HCT116 (cell line): ENCODE results near the gene HMGA1. TPM values are rescaled to one million over a fixed set of nuclear protein-coding genes. Genes with fewer than 3 reads are reported as not detected.
A peak's percentile ranks its signal among the peaks of the same experiment; 100 is the strongest.

Source experiments
- ATAC-seq: fragments of 200-7000 bp; cut with Tn5 transposase; 2 replicates; pipeline ENCODE4 v1.9.1; 2020; ENCODE audit warnings: mild to moderate bottlenecking, moderate library complexity
- BruUV-seq: library from RNA; stranded (reverse); fragments of 400-500 nt; replicated peaks from 2 replicates; lab custom pipeline; 2021; lab: Mats Ljungman, UMichigan
- CTCF ChIA-PET: fragments of 300-600 bp; sonication (Branson Sonifier 250); formaldehyde crosslinking; loops from one replicate; lab custom pipeline; 2021; ENCODE audit warnings: antibody characterized with exemption; lab: Charles Lee
- POLR2A ChIA-PET: fragments of 300-600, 350-600 bp; sonication (Branson Sonifier 250); formaldehyde crosslinking; loops from one replicate; lab custom pipeline; 2021; ENCODE audit warnings: antibody characterized with exemption; lab: Charles Lee
- RAD21 ChIA-PET, 2 experiments: fragments of 300-600 bp; sonication (Branson Sonifier 250); formaldehyde crosslinking; loops; one replicate each; lab custom pipeline; 2023; ENCODE audit warnings: low total read pairs in 2 of 2; ENCODE audit not compliant: uncharacterized antibody in 2 of 2, unreplicated experiment in 2 of 2, low non-redundant PET in 1 of 2; lab: Charles Lee
- DNase-seq: peaks from one replicate; pipeline ENCODE4 v3.0.0-alpha.2; 2010; ENCODE audit warnings: low read depth, low spot score
- H2AFZ ChIP-seq: fragments of 200-600 bp; shearing (Covaris generic), sonication (generic); 2 replicates; pipeline ENCODE4 v1.6.1; 2017; ENCODE audit warnings: low read depth, mixed run types, mixed read lengths, antibody characterized with exemption, low read length; ENCODE audit not compliant: poor library complexity, severe bottlenecking
- H3K27ac ChIP-seq: 2 replicates; pipeline ENCODE4 v1.5.1; 2012; ENCODE audit warnings: low read depth, low read length
- H3K27me3 ChIP-seq: fragments of 200-600 bp; sonication (generic); 2 replicates; pipeline ENCODE4 v1.6.1; 2016; ENCODE audit warnings: mixed run types, low read length, mixed read lengths; ENCODE audit not compliant: insufficient read depth
- H3K36me3 ChIP-seq, 2 experiments: fragments of 200-500 bp in 1 of 2; fragments of 200-600 bp in 1 of 2; sonication (Bioruptor generic) in 1 of 2; sonication (generic) in 1 of 2; 2 replicates each; pipeline versions ENCODE4 v1.5.1 to v1.6.1; 2014 to 2016; ENCODE audit warnings: low read length in 2 of 2, inconsistent platforms in 1 of 2, mixed read lengths in 1 of 2, mixed run types in 1 of 2; ENCODE audit not compliant: insufficient read depth in 2 of 2, control insufficient read depth in 1 of 2
- H3K4me1 ChIP-seq, 2 experiments: fragments of 200-600 bp in 1 of 2; sonication (generic) in 1 of 2; 2 replicates each; pipeline versions ENCODE4 v1.5.1 to v1.6.1; 2012 to 2017; ENCODE audit warnings: low read length in 2 of 2, inconsistent platforms in 1 of 2, mild to moderate bottlenecking in 1 of 2, mixed read lengths in 1 of 2, mixed run types in 1 of 2, moderate library complexity in 1 of 2; ENCODE audit not compliant: insufficient read depth in 2 of 2, control insufficient read depth in 1 of 2
- H3K4me2 ChIP-seq: fragments of 200-600 bp; sonication (generic); 2 replicates; pipeline ENCODE4 v1.6.1; 2017; ENCODE audit warnings: mixed run types, low read length, mixed read lengths
- H3K4me3 ChIP-seq, 2 experiments: fragments of 200-600 bp in 1 of 2; sonication (generic) in 1 of 2; replicated peaks in 1 of 2; 2 replicates each; pipeline ENCODE4 v1.5.1; 2011 to 2016; ENCODE audit warnings: low read length in 2 of 2, control low read depth in 1 of 2, low read depth in 1 of 2, mild to moderate bottlenecking in 1 of 2, mixed read lengths in 1 of 2, mixed run types in 1 of 2
- H3K79me2 ChIP-seq: fragments of 200-600 bp; sonication (generic); 2 replicates; pipeline ENCODE4 v1.6.1; 2017; ENCODE audit warnings: mild to moderate bottlenecking, mixed run types, low read length, moderate library complexity, mixed read lengths; ENCODE audit not compliant: insufficient read depth
- H3K9ac ChIP-seq: fragments of 200-600 bp; sonication (generic); 2 replicates; pipeline ENCODE4 v1.6.1; 2016; ENCODE audit warnings: low read length, mixed read lengths
- H3K9me2 ChIP-seq: fragments of 200-600 bp; sonication (generic), shearing (Covaris generic); 2 replicates; pipeline ENCODE4 v1.6.1; 2017; ENCODE audit warnings: mixed run types, mild to moderate bottlenecking, moderate library complexity; ENCODE audit not compliant: insufficient read depth
- H3K9me3 ChIP-seq, 2 experiments: fragments of 200-500 bp in 1 of 2; fragments of 200-600 bp in 1 of 2; sonication (Bioruptor generic) in 1 of 2; sonication (generic) in 1 of 2; 2 replicates each; pipeline ENCODE4 v1.6.1; 2014 to 2017; ENCODE audit warnings: low read length in 2 of 2, mixed read lengths in 2 of 2, inconsistent platforms in 1 of 2, low read depth in 1 of 2, mild to moderate bottlenecking in 1 of 2, mixed run types in 1 of 2, moderate library complexity in 1 of 2; ENCODE audit not compliant: control insufficient read depth in 1 of 2, insufficient read depth in 1 of 2
- H4K20me1 ChIP-seq: fragments of 200-600 bp; sonication (generic), shearing (Covaris generic); 2 replicates; pipeline ENCODE4 v1.6.1; 2017; ENCODE audit warnings: mixed run types, mild to moderate bottlenecking, moderate library complexity; ENCODE audit not compliant: insufficient read depth
- ELF1 ChIP-seq: IDR thresholded peaks from 2 replicates; pipeline ENCODE4 v1.6.1; 2012; ENCODE audit warnings: low read depth, borderline replicate concordance
- FOSL1 ChIP-seq: IDR thresholded peaks from 2 replicates; pipeline ENCODE4 v1.6.1; 2012; ENCODE audit warnings: low read depth
- JUND ChIP-seq: IDR thresholded peaks from 2 replicates; pipeline ENCODE4 v1.6.1; 2012
- POLR2AphosphoS5 ChIP-seq: IDR thresholded peaks from 2 replicates; pipeline ENCODE4 v1.6.1; 2011; ENCODE audit warnings: mild to moderate bottlenecking, low read depth, low read length, moderate library complexity
- SIN3A ChIP-seq: IDR thresholded peaks from 2 replicates; pipeline ENCODE4 v1.6.1; 2012; ENCODE audit warnings: low read depth
- YY1 ChIP-seq: IDR thresholded peaks from 2 replicates; pipeline ENCODE4 v1.6.1; 2011; ENCODE audit warnings: low read length, low read depth, moderate library complexity, mild to moderate bottlenecking; ENCODE audit not compliant: insufficient replicate concordance; ENCODE audit errors: extremely low read depth
- ZNF274 ChIP-seq: fragments of 200-500 bp; sonication (Bioruptor generic); IDR thresholded peaks from 2 replicates; pipeline ENCODE4 v1.6.1; 2014; ENCODE audit warnings: mild to moderate bottlenecking, low read depth, low read length, inconsistent platforms
- intact Hi-C: fragments of 100-400 bp; cut with micrococcal nuclease; formaldehyde crosslinking; loops from 2 replicates; pipeline ENCODE4 v1.10.0; 2022
- total RNA-seq: library from RNA; stranded (reverse); gene quantifications from one replicate; pipeline ENCODE4 v1.2.1, GENCODE V29; 2021; ENCODE audit not compliant: unreplicated experiment
- TF ChIP-seq, protein P1 (sequence below): IDR thresholded peaks from 2 replicates; pipeline ENCODE4 v1.6.1; 2012
- TF ChIP-seq, protein P2 (sequence below), 3 experiments: fragments of 200-600 bp in 1 of 3; sonication (generic) in 1 of 3; IDR thresholded peaks in 2 of 3; conservative IDR thresholded peaks in 1 of 3; 2 replicates each; pipeline ENCODE4 v1.5.1; 2012 to 2017; ENCODE audit warnings: low read depth in 2 of 3, low read length in 2 of 3, antibody characterized with exemption in 1 of 3, borderline replicate concordance in 1 of 3, control low read depth in 1 of 3, mild to moderate bottlenecking in 1 of 3, mixed read lengths in 1 of 3, mixed run types in 1 of 3, moderate library complexity in 1 of 3; ENCODE audit not compliant: insufficient read depth in 1 of 3

Gene HMGA1
- total RNA-seq, 1 experiment from 2014 or later, result 2,459 TPM

DNA sequence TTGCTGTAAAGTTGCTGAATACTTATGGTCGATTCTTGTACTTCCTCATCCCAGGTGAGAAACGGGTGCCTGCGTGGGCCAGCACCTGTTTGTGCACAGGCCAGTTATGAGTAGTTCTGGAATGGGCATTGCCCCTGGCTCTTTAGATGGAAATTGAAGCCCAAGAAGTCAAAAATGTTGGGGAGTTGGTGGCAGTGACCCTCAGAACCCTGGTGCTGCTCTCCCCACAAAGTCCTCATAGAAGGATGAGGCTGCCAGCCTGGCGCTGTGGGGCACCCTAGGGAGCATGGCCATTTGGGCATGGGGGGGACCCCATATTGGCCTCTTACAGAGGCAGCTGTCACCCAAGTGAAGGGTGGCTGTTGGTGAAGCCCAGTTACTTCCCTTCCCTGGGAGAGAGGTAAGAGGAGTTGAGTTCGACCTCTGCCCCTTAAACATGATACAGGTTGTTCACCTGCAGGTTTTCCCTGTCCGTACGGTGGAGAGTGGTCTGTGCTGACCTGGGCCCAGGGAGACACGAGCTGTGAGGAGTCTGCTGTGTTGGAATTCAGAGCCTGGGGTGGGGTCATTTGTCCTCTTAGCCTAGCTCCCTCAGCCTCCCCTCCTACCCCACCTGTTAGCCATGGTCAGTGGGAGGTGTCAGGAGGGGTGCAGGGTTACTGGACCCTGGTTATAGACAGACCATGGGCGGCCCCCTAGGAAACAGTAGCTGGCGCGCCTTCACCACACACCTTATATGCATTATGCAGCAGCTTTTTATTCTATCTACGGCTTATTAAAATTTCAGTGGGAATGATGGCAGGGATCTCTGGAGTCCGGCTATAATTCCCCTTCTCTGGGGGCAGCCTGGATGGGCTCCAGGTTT lies 4.9 kb downstream of the HMGA1 start:
- intact Hi-C loops, result no loop called here
- ATAC-seq (no peak), DNase-seq (no peak)
- TF ChIP-seq FOSL1 (no peak), POLR2AphosphoS5 (peak; percentile 71)
- Histone ChIP-seq H3K27ac (peak overlapping the region; percentile 95), H3K9me3 (no peaks in the 10 kb centered on the region), H3K4me3 (peak overlapping the region; percentile 69 to 93), H3K9me2 (no peaks in the 10 kb centered on the region), H3K27me3 (no peaks in the 10 kb centered on the region), H2AFZ (no peak overlapping the region), H3K4me2 (peak overlapping the region; percentile 87), H3K9ac (peak overlapping the region; percentile 93), H3K79me2 (peaks cover 70% of the 10 kb centered on the region), H3K4me1 (peaks cover 69 to 81% of the 10 kb centered on the region in 2 experiments), H3K36me3 (peaks cover 13 to 57% of the 10 kb centered on the region in 2 experiments; a peak in 2 of 4 replicates), H4K20me1 (peaks cover 20% of the 10 kb centered on the region; the same call in 1 of the 2 replicates)
- BruUV-seq, result no TSS peak
- CTCF ChIA-PET, result interaction anchor here (1.0 kb wide), 1 partner anchor 46 kb away, joined by 3 read pairs; no protein-coding TSS in a partner anchor
- RAD21 ChIA-PET, result no interaction called here
- POLR2A ChIA-PET, result interaction anchor here (0.5 to 3.8 kb wide), 6 partner anchors 8 to 1025 kb away, joined by 3 to 13 read pairs (median 8); no protein-coding TSS in a partner anchor

DNA sequence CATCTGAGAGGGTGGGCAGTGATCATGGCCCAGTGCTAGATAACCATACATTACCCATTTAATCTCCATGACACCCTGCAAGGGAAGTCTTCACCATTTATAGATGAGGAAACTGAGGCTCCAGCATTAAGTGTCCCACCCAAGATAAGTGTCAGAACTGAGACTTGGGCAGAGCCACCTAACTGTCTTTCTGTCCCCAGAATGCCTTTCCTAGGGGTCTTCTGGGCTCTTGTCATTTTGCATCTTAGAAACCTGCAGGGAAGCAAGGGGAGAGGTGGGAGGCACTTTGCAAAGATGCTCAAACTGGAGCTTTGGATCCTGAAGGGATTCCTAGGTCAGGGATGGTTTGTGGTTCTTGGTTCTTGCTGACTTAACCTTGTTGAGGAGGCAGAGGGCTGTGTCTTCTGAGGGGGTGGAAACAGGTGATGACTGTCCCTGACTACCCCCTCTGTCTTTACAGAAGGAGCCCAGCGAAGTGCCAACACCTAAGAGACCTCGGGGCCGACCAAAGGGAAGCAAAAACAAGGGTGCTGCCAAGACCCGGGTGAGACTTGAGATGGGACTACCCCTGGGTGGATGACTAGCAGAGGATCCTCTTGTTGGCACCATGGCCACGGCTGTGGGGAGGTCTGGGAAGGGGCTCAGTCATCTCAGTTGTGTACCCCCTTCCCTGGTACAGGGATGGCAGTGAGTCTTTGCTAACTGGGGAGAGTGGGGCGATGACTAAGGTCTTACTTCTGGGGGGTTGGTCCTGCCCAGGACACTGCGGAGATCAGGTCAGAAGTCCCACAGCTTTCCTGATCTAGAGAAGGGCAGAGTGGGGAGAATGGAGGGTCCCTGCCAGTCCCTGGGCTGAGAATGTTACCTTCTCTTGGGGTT lies 5.8 kb downstream of the HMGA1 start:
- POLR2A ChIA-PET, result interaction anchor here (0.5 to 3.8 kb wide), 7 partner anchors 9 to 1024 kb away, joined by 3 to 13 read pairs (median 7); partner anchors contain the start of gene RPS10
- Histone ChIP-seq H3K27ac (peak overlapping the region; percentile 95), H3K9me2 (no peaks in the 10 kb centered on the region), H3K36me3 (peaks cover 13 to 57% of the 10 kb centered on the region in 2 experiments; a peak in 2 of 4 replicates), H4K20me1 (peaks cover 20% of the 10 kb centered on the region; the same call in 1 of the 2 replicates), H3K4me3 (peak overlapping the region; percentile 9 to 69; a peak in 3 of 4 replicates), H2AFZ (no peak overlapping the region), H3K79me2 (peaks cover 69% of the 10 kb centered on the region), H3K27me3 (no peaks in the 10 kb centered on the region), H3K9ac (peak overlapping the region; percentile 93), H3K9me3 (no peaks in the 10 kb centered on the region), H3K4me2 (peak overlapping the region; percentile 87), H3K4me1 (peaks cover 70 to 90% of the 10 kb centered on the region in 2 experiments)
- peak; percentile 12; the same call in 1 of the 2 replicates for TF ChIP-seq POLR2AphosphoS5
- TF ChIP-seq, protein P1, sequence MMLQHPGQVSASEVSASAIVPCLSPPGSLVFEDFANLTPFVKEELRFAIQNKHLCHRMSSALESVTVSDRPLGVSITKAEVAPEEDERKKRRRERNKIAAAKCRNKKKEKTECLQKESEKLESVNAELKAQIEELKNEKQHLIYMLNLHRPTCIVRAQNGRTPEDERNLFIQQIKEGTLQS, result no peak
- no peak for TF ChIP-seq JUND
- no peak for TF ChIP-seq SIN3A
- TF ChIP-seq ZNF274, result no peak
- TF ChIP-seq YY1, result peak; percentile 24
- no peak for TF ChIP-seq ELF1
- TF ChIP-seq, protein P2, sequence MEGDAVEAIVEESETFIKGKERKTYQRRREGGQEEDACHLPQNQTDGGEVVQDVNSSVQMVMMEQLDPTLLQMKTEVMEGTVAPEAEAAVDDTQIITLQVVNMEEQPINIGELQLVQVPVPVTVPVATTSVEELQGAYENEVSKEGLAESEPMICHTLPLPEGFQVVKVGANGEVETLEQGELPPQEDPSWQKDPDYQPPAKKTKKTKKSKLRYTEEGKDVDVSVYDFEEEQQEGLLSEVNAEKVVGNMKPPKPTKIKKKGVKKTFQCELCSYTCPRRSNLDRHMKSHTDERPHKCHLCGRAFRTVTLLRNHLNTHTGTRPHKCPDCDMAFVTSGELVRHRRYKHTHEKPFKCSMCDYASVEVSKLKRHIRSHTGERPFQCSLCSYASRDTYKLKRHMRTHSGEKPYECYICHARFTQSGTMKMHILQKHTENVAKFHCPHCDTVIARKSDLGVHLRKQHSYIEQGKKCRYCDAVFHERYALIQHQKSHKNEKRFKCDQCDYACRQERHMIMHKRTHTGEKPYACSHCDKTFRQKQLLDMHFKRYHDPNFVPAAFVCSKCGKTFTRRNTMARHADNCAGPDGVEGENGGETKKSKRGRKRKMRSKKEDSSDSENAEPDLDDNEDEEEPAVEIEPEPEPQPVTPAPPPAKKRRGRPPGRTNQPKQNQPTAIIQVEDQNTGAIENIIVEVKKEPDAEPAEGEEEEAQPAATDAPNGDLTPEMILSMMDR (IDR thresholded peaks at IDR 0.05 in 2 of 3, conservative IDR thresholded peaks at IDR 0.05 in 1 of 3; ENCODE audit: borderline replicate concordance in 1 of 3, insufficient read depth in 1 of 3, low read depth in 2 of 3, low read length in 2 of 3), result no peak
- BruUV-seq, result no TSS peak
- CTCF ChIA-PET, result interaction anchor here (1.0 kb wide), 1 partner anchor 47 kb away, joined by 3 read pairs; no protein-coding TSS in a partner anchor
- DNase-seq (no peak), ATAC-seq (no peak)
- intact Hi-C loops, result no loop called here
- RAD21 ChIA-PET, result no interaction called here
